Measurements from ENCODE around the gene P2RY2.

Gene P2RY2

DNA sequence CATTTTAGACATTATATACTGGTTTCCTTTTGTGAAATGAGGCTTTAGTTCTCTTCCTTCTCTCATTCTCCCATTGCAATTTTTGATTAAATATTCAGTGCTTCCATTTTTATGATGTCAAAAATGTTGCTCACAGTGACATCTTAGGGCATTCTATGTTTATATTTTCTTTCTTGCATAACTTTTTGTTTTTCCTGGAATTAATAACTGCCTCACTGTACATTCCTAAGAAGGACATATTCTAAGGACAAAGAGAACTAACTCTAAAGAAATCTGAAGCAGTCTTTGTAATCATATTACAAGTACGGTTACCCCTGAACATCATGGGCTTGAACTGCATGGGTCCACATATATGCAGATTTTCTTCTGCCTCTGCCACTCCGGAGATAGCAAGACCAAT is 28.2 kb downstream of the P2RY2 start:
- no peak for DNase-seq

DNA sequence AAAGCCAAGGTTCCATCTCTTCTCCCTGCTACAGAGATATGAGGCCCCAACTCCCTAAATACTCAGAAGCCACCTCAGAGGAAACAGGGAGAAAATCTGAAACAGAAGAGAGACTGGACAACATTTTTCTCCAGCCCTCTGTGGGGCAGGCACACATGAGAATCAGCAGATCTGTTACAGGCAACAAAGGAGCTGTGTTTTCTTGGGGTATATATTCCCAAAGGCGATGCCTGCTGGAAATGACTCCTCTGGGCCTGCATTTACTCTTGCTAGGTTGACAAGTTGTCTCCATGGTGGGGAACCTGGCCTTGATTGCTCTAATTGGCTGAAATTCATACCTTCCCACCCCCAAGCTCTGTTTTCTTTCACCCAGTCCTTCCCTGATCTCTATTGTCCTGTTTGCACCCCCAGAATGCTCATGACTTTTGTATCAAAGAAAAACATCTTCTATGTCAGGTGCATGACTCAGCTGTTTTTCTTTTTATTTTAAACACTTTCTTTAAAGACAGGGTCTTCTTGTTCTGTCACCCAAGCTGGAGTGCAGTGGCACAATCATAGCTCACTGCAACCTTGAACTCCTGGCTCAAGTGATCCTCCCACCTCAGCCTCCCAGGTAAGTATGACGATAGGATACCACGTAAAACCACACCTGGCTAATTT is 30.6 kb downstream of the P2RY2 start:
- DNase-seq: no peak

DNA sequence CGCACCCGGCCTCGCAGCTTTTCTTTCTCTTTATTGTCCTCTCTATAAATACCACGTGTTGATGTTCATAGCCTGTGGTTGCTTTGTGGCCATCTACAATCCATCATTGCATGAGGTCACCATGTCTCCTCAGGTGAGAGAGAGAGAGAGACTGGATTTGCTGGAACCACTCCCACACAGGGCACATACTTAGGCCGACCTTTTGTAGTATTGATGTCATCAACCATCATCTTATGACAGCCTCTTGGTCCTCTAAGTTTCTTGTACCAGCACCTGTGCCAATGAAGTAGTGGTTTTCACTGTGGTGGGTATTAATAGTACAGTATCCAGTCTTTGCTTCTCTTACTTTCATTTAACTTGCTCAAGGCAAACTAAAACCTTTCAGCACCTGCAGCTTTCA is 31.2 kb downstream of the P2RY2 start:
- DNase-seq: no peak

DNA sequence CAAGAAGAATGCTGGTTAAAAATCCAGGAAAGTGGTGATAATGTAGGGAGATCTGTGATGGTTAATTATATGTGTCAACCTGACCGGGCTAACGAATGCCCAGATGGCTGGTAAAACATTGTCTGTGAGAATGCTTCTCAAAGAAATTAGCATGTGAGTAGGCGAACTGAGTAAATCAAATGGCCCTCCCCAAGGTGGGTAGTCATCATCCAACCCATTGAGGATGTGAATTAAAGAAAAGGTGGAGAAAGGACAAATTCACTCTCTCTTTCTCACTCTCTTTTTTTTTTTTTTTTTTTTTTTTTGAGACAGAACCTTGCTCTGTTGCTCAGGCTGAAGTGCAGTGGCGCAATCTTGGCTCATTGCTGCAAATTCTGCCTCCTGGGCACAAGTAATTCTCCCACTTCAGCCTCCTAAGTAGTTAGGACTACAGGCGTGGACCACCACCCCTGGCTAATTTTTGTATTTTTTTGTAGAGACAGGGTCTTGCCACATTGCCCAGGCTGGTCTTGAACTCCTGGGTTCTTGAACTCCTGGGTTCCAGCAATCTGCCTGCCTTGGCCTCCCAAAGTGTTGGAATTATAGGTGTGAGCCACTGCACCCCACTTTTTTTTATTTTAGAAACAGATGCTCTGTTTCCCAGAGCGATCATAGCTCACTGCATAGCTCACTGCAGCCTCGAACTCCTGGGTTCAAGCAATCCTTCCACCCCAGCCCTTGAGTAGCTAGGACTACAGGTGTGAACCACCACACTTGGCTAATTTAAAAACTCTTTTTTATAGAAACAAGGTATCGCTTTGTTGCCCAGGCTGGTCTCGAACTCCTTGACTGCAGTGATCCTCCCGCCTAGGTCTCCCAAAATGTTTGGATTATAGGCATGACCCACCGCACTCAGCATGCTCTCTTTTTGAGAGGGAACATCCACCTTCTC is 32.0 kb downstream of the P2RY2 start:
- no peak for DNase-seq

DNA sequence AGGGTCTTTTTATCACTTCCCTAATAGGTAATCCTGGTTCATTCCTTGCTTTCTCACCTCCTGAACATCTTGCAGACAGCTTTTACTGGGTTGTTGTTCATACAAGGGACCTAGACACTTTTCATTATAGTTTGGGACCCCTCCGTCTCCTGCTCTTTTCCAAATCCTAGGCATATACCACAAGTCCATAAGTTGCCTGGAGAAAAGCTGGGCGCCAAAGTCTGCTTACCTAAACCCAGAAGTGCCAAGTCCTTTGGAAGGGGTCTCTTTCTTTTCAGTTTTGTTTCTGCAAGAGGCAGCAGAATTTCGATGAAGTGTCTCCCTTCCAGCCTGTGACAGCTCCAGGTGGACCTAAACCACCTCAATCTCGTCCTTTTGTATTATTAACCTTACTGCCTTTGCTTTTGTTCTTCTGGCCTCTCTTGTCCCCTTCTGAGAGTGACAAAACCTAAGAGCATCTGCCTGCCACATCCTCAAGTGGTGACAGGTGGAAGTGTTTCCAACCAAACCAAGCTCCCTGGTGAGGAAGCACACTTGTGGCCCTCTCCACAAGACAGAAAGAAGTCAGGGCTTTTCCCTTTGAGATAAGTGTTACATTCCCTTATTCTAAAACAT is 34.6 kb downstream of the P2RY2 start:
- peak; percentile 63 for DNase-seq

DNA sequence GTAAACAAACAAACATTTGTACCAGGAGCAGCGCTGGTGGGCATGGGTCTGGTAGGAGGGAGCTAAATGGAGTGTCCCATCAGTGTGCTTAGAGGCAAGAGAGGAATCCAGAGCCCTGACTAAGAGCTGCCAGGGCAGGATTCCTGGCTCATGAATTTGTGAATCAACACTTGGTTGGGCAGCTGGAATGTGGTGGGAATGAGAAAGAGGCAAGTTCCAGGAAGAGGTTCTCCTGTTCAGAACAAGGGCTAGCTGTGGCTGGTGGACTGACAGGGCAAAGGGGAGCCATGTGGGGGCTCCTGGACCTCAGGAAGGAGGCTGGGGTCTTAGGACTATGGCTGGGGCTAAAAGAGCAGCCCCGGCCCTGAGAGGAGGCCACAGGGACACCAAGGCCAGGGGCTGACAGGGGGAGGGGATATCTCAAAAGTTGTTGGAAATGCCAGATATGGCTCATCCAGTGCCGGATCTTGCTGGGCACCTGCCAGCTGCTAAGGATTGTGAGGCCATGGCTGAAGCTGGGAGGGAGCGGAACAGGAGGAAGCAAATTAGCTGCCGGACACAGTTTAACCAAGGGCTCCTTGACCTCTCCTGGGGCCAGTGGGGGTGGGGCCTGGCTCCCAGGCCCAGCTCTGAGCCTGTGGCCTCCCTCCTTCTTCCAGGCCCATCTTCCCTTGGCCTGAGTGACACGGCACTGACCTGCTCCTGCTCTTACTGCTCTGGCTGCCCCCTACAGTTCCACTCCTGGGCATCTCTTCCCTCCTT is 39.4 kb downstream of the P2RY2 start:
- DNase-seq: no peak

DNA sequence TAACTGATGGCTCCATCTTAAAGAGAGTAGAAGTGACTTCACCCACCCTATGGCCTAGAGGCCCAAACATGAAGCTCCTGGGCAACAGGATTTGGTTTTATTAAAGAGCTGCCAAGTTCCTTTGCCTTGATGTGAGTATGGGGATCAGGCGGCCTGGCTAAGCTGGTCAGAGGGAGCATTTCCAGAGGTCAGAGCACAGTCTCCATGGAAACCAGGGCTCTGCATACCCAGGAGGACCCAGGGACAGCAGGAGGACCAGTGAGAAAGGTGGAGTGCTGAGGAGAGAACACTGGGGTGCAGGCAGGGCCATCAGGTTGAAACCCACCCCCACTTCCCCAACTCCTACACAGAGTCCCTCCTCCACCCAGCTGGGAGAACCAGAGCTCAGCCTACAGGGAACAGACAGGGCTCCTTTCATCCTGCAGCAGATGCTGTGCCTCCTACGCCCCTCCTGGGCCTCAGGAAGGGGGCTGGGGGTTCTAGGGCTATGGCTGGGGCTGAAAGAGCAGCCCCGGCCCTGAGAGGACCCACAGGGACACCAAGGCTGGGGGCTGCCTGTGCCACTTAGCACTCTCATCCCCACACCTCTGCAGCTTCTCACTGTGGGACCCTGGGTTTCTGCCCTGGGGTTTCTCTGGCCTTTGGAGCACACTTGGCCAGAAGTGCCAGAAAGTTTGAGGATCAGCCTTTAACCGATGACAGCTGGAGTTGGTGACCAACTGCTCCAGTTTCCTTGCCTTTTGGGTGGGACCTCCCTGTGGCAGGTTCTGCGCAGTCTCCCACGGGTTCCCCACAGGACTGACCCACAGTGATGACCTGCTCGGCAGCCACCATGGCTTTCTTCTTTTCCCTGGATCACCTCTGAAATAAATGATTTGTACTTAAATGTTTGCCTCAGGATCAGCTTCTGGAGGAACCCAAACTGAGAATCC is 40.3 kb downstream of the P2RY2 start:
- DNase-seq: no peak

DNA sequence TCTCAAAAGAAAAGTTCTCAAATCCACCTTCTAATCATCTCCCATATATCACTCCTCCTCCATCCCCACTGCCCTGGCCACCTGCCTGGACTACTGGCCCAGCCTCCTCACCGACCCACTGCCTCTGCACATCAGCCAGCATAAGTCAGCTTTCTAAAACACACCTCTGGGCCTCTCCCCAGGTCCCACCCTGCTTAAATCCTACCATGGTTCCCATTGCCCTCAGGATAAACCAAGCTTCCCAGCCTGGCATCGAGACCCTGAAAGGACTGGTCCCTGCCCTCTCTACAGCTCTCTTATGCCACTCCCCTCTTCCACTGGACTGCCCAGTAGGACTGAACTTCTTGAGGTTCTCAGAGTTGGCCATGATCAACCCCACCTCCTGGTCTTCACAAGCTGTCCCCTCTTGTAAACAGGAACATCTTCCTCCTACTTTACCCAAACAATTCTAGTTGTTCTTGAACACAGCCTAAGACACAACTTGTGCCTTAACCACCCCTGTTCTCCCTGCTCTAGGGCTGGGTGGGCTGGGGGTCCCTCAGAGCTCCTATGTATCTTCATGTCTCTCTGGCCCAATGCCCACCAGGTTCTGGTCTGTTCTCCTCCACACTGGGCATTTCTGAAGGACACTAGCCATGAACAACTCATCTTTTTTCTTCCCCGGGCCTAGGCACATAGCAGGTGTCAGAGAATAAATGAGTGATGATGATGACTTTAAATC is 41.5 kb downstream of the P2RY2 start:
- no peak for DNase-seq

DNA sequence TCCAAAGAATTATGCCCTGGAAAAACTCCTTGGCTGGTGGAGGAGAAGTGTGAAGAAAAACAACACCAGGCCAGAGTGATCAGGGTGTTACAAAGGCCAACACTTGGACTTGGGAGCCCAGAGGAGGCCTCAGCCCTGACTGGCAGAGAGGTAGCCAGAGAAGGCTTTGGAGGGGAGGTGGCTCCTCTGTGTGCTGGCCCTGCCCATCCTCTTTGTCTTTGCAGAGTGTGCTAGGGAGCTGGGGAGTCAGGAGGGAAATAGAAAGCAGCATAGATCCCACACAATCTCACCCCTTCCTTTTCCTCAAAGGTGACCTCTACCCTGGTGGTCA is 42.0 kb downstream of the P2RY2 start:
- no peak for DNase-seq

DNA sequence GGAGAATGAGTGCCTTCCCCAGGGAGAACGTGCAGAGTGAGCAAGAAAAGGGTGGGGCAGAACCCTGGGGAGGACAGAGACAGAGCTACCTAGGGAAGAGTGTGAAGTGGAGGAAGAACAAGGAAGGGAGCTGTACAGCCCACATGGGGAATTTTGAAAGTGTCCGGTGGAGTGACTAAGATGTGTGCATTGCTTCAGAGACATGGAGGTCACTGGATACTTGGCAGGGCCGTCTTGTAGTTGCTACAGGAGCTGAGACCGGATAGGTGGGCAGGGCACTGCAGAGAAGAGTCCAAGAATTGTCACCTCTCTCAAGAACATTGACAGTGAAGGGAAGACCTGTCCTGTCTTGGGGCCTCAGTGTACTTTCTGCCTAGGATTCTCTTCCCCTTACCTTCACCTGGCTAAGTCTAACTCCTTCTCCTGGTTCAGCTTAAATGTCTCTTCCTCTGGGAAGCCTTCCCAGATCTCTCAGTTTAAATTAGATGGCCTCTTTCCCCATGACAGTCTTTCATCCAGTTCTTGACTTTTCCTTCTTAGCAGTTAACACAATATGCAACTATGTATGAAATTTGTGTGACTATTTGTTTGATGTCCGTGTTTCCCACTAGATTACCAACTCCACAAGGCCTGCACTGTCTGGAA is 44.9 kb downstream of the P2RY2 start:
- no peak for DNase-seq

DNA sequence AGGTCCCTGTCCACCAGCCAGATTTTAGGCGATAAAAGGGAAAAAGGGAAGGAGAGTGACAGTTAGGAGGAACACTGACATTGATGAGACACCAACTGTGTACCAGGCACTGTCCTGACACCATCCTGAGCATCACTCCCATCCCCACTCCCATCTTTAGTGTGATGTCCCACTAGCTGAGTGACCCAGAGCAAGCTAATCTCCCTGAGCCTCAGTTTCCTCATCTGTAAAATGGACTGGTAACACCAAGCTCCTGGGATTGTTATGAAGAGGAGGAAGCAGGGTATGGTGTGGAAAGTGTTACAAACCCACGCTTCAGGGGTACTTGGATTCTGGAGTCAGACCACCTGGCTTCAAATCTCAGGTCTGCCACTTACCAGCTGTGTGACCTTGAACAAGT is 45.6 kb downstream of the P2RY2 start:
- DNase-seq: no peak

DNA sequence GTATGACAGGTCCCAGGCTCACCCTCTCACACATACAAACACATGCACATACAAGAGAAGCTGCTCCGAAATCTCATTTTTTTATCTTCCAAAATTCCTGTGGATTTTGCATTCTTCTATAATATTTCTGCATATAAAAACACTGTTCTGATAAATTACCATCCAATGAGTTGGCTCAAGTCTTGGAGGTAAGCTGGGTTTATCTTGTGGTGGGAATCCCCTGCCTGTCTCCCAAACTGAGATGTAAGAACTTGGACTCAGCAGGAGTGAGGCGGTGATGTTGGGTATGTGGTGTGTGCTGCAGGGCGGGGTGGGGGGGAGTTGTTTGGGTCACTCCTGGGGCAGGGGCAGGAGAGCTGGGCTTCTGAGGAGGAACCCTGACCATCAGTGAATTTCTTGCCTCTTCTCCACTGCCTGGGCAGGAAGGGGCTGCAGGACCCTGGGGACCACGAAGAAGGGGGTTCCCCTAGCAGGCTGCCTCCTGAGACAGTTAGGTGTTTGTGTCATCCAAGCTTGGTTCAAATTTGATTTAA is 47.3 kb downstream of the P2RY2 start:
- no peak for DNase-seq

DNA sequence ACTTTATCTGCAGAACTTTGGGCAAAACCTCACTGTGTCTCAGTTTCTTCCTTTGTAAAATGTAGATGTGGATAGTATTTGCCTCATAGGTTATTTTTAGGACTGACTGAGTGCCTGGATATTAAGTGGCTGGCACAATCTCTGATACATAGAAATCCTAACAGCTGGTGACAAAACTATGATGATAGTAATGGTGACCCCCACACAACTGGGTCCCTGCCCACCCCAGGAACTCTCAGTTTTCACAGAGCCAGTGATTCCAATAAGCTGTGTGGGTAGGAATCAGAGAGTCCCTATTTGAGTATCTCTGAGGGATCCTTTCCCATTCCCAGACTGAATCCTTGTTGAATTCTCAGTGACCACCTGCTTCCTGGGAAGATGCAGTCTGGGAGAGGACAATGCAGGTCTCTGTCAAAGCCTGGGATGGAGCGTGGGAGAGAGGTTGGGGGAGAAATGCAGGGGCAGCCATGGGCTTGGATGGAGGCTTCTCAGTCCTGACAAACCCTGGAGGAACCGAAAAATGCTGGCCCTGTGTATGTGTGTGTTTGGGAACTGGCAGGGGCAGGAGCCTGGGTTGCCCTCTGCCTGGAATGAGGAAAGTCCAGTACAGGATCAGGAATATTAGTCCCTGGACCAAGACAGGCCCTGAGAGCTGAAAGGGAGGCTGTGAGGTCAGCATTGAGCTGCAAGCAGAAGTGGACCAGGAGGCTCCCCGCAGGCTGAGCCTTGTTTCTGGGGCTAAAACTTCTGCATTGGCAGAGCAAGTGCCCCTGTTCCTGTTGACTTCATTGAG is 48.0 kb downstream of the P2RY2 start:
- no peak for DNase-seq

DNA sequence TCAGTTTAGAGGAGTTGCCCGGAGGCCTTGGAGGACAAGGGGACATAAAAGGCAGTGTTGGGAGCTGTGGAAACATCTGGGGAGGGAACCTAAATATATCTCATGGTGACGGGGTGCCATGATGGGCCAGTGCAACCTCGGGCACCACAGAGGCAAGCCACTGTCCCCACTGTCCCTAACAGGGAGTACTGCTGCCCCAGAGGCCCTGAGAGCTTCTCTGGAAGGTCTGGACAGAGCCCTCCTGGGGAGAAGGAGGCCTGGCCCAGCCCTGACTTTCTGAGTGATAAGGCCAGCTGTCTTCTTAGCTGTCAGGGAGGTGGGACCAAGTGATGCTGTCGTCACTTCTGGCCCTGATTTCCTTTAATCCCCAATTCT is 48.6 kb downstream of the P2RY2 start:
- DNase-seq: no peak

DNA sequence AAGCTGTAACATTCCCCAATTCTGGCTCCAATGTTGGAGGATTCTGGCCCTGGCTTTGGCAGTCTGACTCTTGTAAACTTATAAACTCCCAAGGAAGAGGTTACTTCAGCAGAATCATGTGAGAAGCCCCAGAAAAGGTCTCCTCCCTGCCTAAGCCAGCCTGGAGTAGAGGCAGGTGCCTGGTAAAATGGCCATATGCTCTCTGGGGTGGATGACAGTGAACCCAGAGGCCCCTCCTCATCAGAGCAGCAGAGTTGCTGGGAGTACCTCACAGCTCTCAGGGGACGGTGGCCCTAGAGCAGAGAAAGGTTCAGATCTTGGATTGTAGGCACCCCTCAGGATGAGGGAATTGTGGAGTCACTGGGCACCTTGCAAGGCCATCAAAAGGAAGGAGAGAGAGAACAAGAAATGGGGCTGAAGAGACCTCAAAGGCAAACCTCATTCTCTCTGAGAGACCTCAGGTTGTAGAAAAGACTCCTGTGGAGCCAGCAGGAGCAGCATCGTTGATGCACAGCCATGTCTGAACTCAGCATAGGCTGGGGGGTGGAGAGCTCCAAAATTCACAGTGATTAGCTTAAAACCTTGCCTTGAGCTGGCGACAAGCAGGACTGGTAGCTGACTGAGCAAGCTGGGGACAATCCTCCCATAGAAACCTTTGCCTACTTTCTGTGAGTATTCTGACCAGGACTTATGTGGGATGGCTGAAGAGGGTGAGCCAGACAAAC is 49.2 kb downstream of the P2RY2 start:
- DNase-seq: no peak

DNA sequence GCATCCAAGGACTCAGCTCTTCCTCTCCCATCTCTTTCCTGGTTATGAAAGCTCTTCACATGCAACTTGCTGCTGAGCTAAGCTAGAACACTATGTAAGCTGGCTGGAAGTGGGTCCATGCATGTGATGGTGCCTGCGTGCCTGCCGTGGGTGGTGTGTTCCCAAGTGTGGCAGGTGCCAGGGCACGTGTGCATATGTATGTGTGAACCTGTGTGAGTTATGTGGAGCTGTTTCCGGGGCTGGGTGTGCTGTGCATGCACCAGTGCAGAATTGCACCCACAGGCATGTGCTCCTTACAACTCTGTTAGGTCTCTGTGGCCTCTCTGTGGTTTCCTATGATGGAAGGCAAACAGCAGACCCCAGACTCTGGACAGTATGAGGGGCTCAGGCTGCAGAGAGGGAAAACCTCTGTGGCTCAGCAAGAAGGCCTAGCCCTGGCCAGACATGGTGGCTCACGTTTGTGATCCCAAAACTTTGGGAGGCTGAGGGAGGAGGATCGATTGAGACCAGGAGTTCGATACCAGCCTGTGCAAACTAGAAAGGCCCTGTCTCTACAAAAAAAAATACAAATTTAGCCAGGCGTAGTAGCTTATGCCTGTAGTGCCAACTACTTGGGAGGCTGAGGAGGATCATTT is 49.9 kb downstream of the P2RY2 start:
- no peak for DNase-seq

DNA sequence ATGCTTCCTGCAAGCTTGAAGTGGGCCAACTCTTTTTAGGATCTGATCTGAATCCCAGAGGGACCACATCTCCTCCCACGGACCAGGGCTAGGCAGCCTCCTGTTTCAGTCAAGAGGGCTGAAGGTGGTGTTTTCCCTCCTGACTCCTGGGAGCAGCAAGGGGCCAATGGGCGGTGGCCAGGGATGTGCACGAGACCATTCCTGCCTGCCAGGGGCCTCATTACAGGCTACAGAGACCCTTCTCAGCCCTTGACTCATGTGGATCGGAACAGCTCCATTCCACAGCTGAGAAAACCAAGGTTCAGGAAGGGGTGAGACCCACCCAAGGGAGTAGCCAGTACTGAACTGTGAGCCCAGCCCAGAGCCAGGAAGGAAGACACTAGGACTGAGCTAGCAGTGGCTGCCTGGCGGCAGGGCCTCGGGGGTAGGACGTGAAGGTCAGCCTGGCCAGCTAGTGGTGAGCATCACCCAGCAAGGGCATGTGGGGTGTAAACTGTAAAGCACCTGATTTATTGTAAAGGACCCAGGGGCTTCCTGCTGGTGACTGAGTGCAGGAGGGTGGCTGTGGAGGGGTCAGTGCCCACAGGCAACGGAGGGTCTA is 50.7 kb downstream of the P2RY2 start:
- no peak for DNase-seq

DNA sequence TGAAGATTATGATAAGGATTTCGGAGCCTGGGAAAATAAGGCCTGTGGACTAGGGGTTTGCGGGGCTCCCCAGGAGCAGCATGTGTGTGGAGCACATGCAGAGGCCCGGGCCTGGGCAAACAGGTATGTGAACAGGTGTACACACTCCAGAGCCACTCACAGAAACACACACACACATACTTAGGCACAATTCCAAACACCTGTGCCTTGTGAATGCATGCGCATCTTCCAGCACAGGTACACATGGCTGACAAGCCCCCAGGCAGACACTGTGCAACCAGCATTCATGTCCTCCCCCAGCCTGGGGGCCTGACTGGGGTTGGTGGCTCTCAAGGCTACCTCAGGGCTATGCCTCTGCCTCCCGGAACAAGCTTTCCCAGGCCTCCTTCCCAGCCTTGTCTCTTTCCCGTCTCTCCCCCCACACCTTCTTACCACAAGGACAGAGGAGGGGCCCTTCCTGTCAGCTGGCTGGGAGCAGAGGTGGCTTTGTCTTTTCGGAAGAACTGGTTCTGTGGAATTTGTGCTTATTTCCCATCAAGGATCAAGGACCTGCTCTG is 51.5 kb downstream of the P2RY2 start:
- DNase-seq: no peak
